Adipose tissue (tissue), 3 donors: ENCODE data around the gene FAM43A. TPM values are rescaled to one million over a fixed set of nuclear protein-coding genes. Genes with fewer than 3 reads are reported as not detected.

Experiments used
- H3K27ac ChIP-seq: one replicate; pipeline ENCODE4 v1.5.1; 2013; ENCODE audit warnings: low read depth, low read length
- WGBS, 3 donors: extraction: QIAGEN DNeasy Blood & Tissue Kit; methylation state at CpG; one replicate each; pipeline ENCODE4 v1.1.7; 2013; 5-methylcytosine and 5-hydroxymethylcytosine counted together
- polyA plus RNA-seq, 3 donors: library from polyadenylated mRNA; stranded (reverse); fragments of 200-250 nt; gene quantifications; one replicate each; pipeline ENCODE4 v1.2.3, GENCODE V29; 2013
- donor health status: healthy with polysubstance abuse.
- donor health status: Bipolar disorder and iron deficiency.
- donor health status: healthy.

FAM43A gene
- polyA plus RNA-seq, 3 donors, result 3.9 to 34.5 (median 21.4) TPM

GRCh38 chr3:194730365-194730764, 44.7 kb downstream of the FAM43A start:
- WGBS, 3 donors, result 27 to 66% (median 64%) methylated on average over 10 of the region's 10 CpGs
- H3K27ac ChIP-seq, result no peak overlapping the region

- no peak overlapping the region for H3K27ac ChIP-seq
- WGBS, 3 donors, result 87 to 95% (median 94%) methylated on average over 5 of the region's 5 CpGs
Observed at GRCh38 chr3:194731506-194732073, 45.9 kb downstream of the FAM43A start.

- no peak overlapping the region for H3K27ac ChIP-seq
- WGBS, 3 donors, result 59 to 71% (median 64%) methylated on average over 4 of the region's 4 CpGs
Observed at GRCh38 chr3:194732617-194733016, 46.9 kb downstream of the FAM43A start.

DNA sequence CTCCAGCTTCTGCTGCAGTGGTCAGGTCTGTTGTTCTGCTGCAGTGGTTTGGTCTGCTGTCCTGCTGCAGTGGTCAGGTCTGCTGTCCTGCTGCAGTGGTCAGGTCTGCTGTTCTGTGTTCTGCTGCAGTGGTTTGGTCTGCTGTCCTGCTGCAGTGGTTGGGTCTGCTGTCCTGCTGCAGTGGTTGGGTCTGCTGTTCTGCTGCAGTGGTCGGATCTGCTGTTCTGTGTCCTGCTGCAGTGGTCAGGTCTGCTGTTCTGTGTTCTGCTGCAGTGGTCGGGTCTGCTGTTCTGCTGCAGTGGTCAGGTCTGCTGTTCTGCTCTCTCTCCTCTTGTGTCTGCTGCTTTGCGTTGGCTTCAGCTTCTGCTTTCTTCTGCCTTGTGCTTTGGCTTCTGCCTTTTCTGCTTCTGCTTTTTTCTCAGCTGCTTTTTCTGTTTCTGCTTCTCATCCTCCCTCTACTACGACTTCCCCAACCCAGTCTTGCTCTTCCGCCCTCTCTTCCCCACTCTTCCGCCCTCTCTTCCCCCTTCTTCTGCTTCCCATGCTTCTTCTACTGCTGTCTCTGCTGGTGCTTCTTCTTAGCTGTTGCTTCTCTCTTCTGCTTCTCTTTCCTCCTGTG, 50.7 kb downstream of the FAM43A start:
- no peak overlapping the region for H3K27ac ChIP-seq
- WGBS, 3 donors, result 49 to 73% (median 59%) methylated on average over 6 of the region's 6 CpGs

GRCh38 chr3:194736896-194737600, 51.4 kb downstream of the FAM43A start:
- WGBS, 3 donors, result 46 to 80% (median 63%) methylated on average over 7 of the region's 7 CpGs
- H3K27ac ChIP-seq, result no peak overlapping the region

Other genes starting within 250 kb of the FAM43A start
- 10 to 100 TPM; 10.5 to 63.9 (median 15.4) TPM for gene ATP13A3, start 198.9 kb upstream of the FAM43A start, polyA plus RNA-seq
- gene TMEM44, start 52.5 kb upstream of the FAM43A start, polyA plus RNA-seq, result 10 to 100 TPM in 1 of 3 donors, 1 to 10 TPM in 2; 2.3 to 18.2 (median 9.1) TPM
- 10 to 100 TPM in 2 of 3 donors, 1 to 10 TPM in 1; 9.2 to 31.1 (median 10.9) TPM for gene LSG1, start 13.7 kb upstream of the FAM43A start, polyA plus RNA-seq